ENCODE results near the gene HTR2C. TPM values are rescaled to one million over a fixed set of nuclear protein-coding genes. Genes with fewer than 3 reads are reported as not detected.
"Not testable (repeated sequence)": the region's sequence is repeated elsewhere in the genome, so short reads cannot be mapped to it uniquely, and the experiment has no call there.

HTR2C gene
- total RNA-seq, 1 experiment from 2014 or later: 1.5 TPM

- not testable (repeated sequence) for H3K4me1 ChIP-seq (ENCODE audit: insufficient read depth, low read length); H3K79me2 ChIP-seq (ENCODE audit: insufficient read depth, low read length); H3K14ac ChIP-seq (ENCODE audit: insufficient read depth, low read length); H3K9me3 ChIP-seq (ENCODE audit: control insufficient read depth, low read depth, low read length); H3K4me1 Mint-ChIP-seq; H2BK5ac ChIP-seq (ENCODE audit: insufficient read length, low read length); H4K8ac ChIP-seq (replicated peaks; ENCODE audit: insufficient read length, low read depth, low read length); H3K79me1 ChIP-seq (ENCODE audit: insufficient read depth, low read depth, low read length, poor library complexity, severe bottlenecking); H3K56ac ChIP-seq (ENCODE audit: insufficient read length, low read depth, low read length); H3T11ph ChIP-seq (ENCODE audit: low read length); H4K20me1 ChIP-seq (ENCODE audit: control insufficient read depth, insufficient read depth, insufficient read length); H3K27ac ChIP-seq (ENCODE audit: insufficient read length, low read depth, low read length); H3K23me2 ChIP-seq (ENCODE audit: insufficient read length, low read depth, low read length, poor library complexity, severe bottlenecking); H3K4me2 ChIP-seq (ENCODE audit: insufficient read depth, insufficient read length, low read length); DNase-seq; H2BK15ac ChIP-seq (ENCODE audit: low read depth, low read length); H2BK20ac ChIP-seq (ENCODE audit: low read depth, low read length, poor library complexity, severe bottlenecking); H3K27ac Mint-ChIP-seq; H4K5ac ChIP-seq (ENCODE audit: insufficient read length, low read depth, low read length); H3K27me3 ChIP-seq (ENCODE audit: insufficient read depth, low read length); H3K4me3 Mint-ChIP-seq; H2BK12ac ChIP-seq (ENCODE audit: insufficient read length, low read depth, low read length); H4K91ac ChIP-seq (ENCODE audit: insufficient read length, low read depth, low read length); H2BK120ac ChIP-seq (ENCODE audit: low read depth, low read length, poor library complexity, severe bottlenecking); H2AK5ac ChIP-seq (ENCODE audit: insufficient read length, low read length); H2AFZ ChIP-seq (ENCODE audit: low read length); H3K4ac ChIP-seq (ENCODE audit: low read depth, low read length); H3K9ac ChIP-seq (ENCODE audit: extremely low read depth, insufficient read length, low read length); H3K18ac ChIP-seq (ENCODE audit: insufficient read length, low read depth, low read length); H3K23ac ChIP-seq (ENCODE audit: insufficient read length, low read depth, low read length)
- H3K36me3 Mint-ChIP-seq (ENCODE audit: insufficient read depth in 1 of 3, low read depth in 3 of 3): peaks cover 4 to 25% (median 23%) of the 10 kb centered on the region in 3 experiments
- peaks cover 28 to 37% of the 10 kb centered on the region in 2 experiments for H3K9me3 Mint-ChIP-seq
- peaks cover 28% of the 10 kb centered on the region for H3K27me3 Mint-ChIP-seq (ENCODE audit: low read depth)
- WGBS (ENCODE audit: extremely low coverage, insufficient read length, low lambda C conversion rate): no CpG with 5 or more reads among the region's 3 CpGs
Observed at GRCh38 chrX:114937090-114937489, 353.2 kb downstream of the HTR2C start.

Data from H9 (cell line).